DMS 273 treated with DMSO at 0.1 percent for 48 hours (cell line): ENCODE results near the gene LYG2.
"Not testable (repeated sequence)": the region's sequence is repeated elsewhere in the genome, so short reads cannot be mapped to it uniquely, and the experiment has no call there.

Source experiments
- DNase-seq: peaks from one replicate; lab custom pipeline; 2025; lab: John Stamatoyannopoulos, UW

Gene LYG2

GRCh38 chr2:99255491-99256318 lies at the start of gene LYG2:
Gene LYG2 (minus strand): TSS chr2:99255666. CDS start chr2:99254260, 1,406 bp downstream.
- DNase-seq, result no peak

GRCh38 chr2:99301097-99301496 lies 45.6 kb upstream of the LYG2 start, which contains the start of gene LYG1:
Gene LYG1 (minus strand): TSS chr2:99301197. CDS start chr2:99295670, 5,527 bp downstream.
- DNase-seq, result not testable (repeated sequence)

- no peak for DNase-seq
Observed at GRCh38 chr2:99299580-99299979, 44.1 kb upstream of the LYG2 start.

GRCh38 chr2:99297994-99298393 lies 42.5 kb upstream of the LYG2 start:
- DNase-seq, result no peak

GRCh38 chr2:99285526-99285925 lies 30.1 kb upstream of the LYG2 start:
- DNase-seq, result no peak

- DNase-seq, result no peak
Observed at GRCh38 chr2:99279969-99280695, 24.7 kb upstream of the LYG2 start.

GRCh38 chr2:99278793-99279291 lies 23.4 kb upstream of the LYG2 start:
- peak; percentile 49 for DNase-seq

GRCh38 chr2:99278195-99278765 lies 22.8 kb upstream of the LYG2 start:
- DNase-seq, result not testable (repeated sequence)

- DNase-seq, result no peak
Observed at GRCh38 chr2:99275882-99276281, 20.4 kb upstream of the LYG2 start.

GRCh38 chr2:99261242-99261641 lies 5.8 kb upstream of the LYG2 start:
- no peak for DNase-seq

GRCh38 chr2:99260184-99260583 lies 4.7 kb upstream of the LYG2 start:
- no peak for DNase-seq

GRCh38 chr2:99259465-99259864 lies 4.0 kb upstream of the LYG2 start:
- no peak for DNase-seq

GRCh38 chr2:99256677-99257076 lies 1.2 kb upstream of the LYG2 start:
- no peak for DNase-seq

- DNase-seq, result no peak
Observed at GRCh38 chr2:99249951-99250350, 5.5 kb downstream of the LYG2 start.

GRCh38 chr2:99242151-99242550 lies 13.3 kb downstream of the LYG2 start:
- no peak for DNase-seq

GRCh38 chr2:99240431-99240830 lies 15.0 kb downstream of the LYG2 start:
- no peak for DNase-seq

GRCh38 chr2:99238599-99238998 lies 16.9 kb downstream of the LYG2 start:
- no peak for DNase-seq

- DNase-seq, result not testable (repeated sequence)
Observed at GRCh38 chr2:99233177-99233576, 22.3 kb downstream of the LYG2 start.

GRCh38 chr2:99217929-99218501 lies 37.5 kb downstream of the LYG2 start:
- no peak for DNase-seq

GRCh38 chr2:99216096-99216495 lies 39.4 kb downstream of the LYG2 start:
- no peak for DNase-seq

- no peak for DNase-seq
Observed at GRCh38 chr2:99205491-99205890, 50.0 kb downstream of the LYG2 start.

- no peak for DNase-seq
Observed at GRCh38 chr2:99201959-99202678, 53.3 kb downstream of the LYG2 start.
